PFSK-1 (cell line): ENCODE data around the gene BEST1.
A peak's percentile ranks its signal among the peaks of the same experiment; 100 is the strongest.

Source experiments
- FOXP2 ChIP-seq: optimal IDR thresholded peaks from 2 replicates; pipeline ENCODE3; 2011; ENCODE audit warnings: borderline replicate concordance, control low read depth, inconsistent platforms; ENCODE audit not compliant: insufficient read depth; ENCODE audit errors: extremely low read length, extremely low read depth
- POLR2AphosphoS5 ChIP-seq: IDR thresholded peaks from 2 replicates; pipeline ENCODE4 v1.6.1; 2012; ENCODE audit warnings: low read depth, mild to moderate bottlenecking, control low read depth, low read length, moderate library complexity
- SIN3A ChIP-seq: IDR thresholded peaks from 2 replicates; pipeline ENCODE4 v1.6.1; 2012; ENCODE audit warnings: mild to moderate bottlenecking, low read length, moderate library complexity, borderline replicate concordance; ENCODE audit not compliant: insufficient read depth
- TAF1 ChIP-seq: IDR thresholded peaks from 2 replicates; pipeline ENCODE4 v1.6.1; 2012; ENCODE audit warnings: low read length, control low read depth, borderline replicate concordance; ENCODE audit not compliant: insufficient read depth
- TF ChIP-seq, protein P1 (sequence below), 2 experiments: IDR thresholded peaks; 2 replicates each; pipeline versions ENCODE4 v1.6.1 to v1.8.0; 2011 to 2012; ENCODE audit warnings: low read depth in 2 of 2, low read length in 2 of 2, control low read depth in 1 of 2, inconsistent platforms in 1 of 2, mild to moderate bottlenecking in 1 of 2, moderate library complexity in 1 of 2; ENCODE audit not compliant: insufficient read depth in 1 of 2

Gene BEST1

DNA sequence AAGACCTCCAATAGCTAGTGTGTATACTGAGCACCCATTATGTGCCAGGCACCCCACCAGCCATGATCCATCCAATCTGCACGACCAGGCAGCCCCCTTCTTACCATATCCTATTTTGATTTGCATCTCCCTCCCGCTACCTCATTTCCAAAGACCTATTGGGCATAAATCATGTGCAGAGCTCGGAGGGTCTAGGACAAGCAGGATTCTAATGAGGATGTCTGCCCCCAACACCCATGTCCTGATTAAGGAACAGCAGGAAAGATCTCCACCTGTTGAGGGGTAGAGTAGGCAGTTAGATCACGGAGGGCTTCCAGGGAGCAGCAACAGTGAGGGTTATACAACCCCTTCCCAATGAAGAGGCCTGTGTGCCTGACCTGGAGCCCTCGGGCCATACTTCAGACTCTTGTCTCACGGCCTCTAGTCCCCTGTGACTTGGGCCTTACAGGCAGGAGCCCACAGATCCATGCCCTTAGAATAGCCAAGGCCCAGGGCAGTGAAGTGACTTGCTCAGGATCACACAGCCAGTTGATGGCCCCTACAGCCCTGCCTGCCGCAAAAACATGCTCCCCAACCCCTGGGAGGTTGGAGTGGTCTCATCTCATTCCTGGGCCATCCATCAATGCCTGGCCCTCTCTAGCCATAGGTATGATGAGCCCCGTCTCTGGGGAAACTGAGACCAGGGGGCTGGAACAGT is 36.3 kb upstream of the BEST1 start:
- TF ChIP-seq TAF1 (no peak), SIN3A (no peak), POLR2AphosphoS5 (no peak), FOXP2 (no peak)
- TF ChIP-seq, protein P1, sequence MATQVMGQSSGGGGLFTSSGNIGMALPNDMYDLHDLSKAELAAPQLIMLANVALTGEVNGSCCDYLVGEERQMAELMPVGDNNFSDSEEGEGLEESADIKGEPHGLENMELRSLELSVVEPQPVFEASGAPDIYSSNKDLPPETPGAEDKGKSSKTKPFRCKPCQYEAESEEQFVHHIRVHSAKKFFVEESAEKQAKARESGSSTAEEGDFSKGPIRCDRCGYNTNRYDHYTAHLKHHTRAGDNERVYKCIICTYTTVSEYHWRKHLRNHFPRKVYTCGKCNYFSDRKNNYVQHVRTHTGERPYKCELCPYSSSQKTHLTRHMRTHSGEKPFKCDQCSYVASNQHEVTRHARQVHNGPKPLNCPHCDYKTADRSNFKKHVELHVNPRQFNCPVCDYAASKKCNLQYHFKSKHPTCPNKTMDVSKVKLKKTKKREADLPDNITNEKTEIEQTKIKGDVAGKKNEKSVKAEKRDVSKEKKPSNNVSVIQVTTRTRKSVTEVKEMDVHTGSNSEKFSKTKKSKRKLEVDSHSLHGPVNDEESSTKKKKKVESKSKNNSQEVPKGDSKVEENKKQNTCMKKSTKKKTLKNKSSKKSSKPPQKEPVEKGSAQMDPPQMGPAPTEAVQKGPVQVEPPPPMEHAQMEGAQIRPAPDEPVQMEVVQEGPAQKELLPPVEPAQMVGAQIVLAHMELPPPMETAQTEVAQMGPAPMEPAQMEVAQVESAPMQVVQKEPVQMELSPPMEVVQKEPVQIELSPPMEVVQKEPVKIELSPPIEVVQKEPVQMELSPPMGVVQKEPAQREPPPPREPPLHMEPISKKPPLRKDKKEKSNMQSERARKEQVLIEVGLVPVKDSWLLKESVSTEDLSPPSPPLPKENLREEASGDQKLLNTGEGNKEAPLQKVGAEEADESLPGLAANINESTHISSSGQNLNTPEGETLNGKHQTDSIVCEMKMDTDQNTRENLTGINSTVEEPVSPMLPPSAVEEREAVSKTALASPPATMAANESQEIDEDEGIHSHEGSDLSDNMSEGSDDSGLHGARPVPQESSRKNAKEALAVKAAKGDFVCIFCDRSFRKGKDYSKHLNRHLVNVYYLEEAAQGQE (IDR thresholded peaks at IDR 0.05; ENCODE audit: insufficient read depth in 1 of 2, low read depth in 2 of 2, low read length in 2 of 2): no peak

GRCh38 chr11:61914471-61915171 is 35.5 kb upstream of the BEST1 start:
- TF ChIP-seq SIN3A (no peak), POLR2AphosphoS5 (no peak)

- TF ChIP-seq POLR2AphosphoS5 (no peak), TAF1 (no peak), FOXP2 (no peak), SIN3A (no peak)
- TF ChIP-seq, protein P1 (IDR thresholded peaks at IDR 0.05; ENCODE audit: insufficient read depth in 1 of 2, low read depth in 2 of 2, low read length in 2 of 2): no peak
These were observed 33.3 kb upstream of the BEST1 start for GRCh38 chr11:61916737-61917333.

- 0 out of 2 replicates have a peak, but pooled peaks have one; percentile 10 for TF ChIP-seq POLR2AphosphoS5
- peak; percentile 28; the same call in 1 of the 2 replicates for TF ChIP-seq SIN3A
- TF ChIP-seq TAF1: no peak
- TF ChIP-seq FOXP2: peak; percentile 42
- TF ChIP-seq, protein P1 (IDR thresholded peaks at IDR 0.05; ENCODE audit: insufficient read depth in 1 of 2, low read depth in 2 of 2, low read length in 2 of 2): no peak
These were observed 32.6 kb upstream of the BEST1 start, which contains the start of gene RAB3IL1 for GRCh38 chr11:61917334-61918109. RAB3IL1 (minus strand) TSS chr11:61917566; CDS start chr11:61917367, 199 bp downstream.
